Adipose tissue (tissue), 3 donors: Measurements from ENCODE around the gene IDI2. TPM values are rescaled to one million over a fixed set of nuclear protein-coding genes. Genes with fewer than 3 reads are reported as not detected.
"Not testable (repeated sequence)": the region's sequence is repeated elsewhere in the genome, so short reads cannot be mapped to it uniquely, and the experiment has no call there.

Source experiments
- H3K27ac ChIP-seq: one replicate; pipeline ENCODE4 v1.5.1; 2013; ENCODE audit warnings: low read depth, low read length
- WGBS, 3 donors: extraction: QIAGEN DNeasy Blood & Tissue Kit; methylation state at CpG; one replicate each; pipeline ENCODE4 v1.1.7; 2013; 5-methylcytosine and 5-hydroxymethylcytosine counted together
- polyA plus RNA-seq, 3 donors: library from polyadenylated mRNA; stranded (reverse); fragments of 200-250 nt; gene quantifications; one replicate each; pipeline ENCODE4 v1.2.3, GENCODE V29; 2013
- donor health status: healthy with polysubstance abuse.
- donor health status: Bipolar disorder and iron deficiency.
- donor health status: healthy.

IDI2 gene
- polyA plus RNA-seq, 3 donors = 0.07 TPM; not detected in 2

DNA sequence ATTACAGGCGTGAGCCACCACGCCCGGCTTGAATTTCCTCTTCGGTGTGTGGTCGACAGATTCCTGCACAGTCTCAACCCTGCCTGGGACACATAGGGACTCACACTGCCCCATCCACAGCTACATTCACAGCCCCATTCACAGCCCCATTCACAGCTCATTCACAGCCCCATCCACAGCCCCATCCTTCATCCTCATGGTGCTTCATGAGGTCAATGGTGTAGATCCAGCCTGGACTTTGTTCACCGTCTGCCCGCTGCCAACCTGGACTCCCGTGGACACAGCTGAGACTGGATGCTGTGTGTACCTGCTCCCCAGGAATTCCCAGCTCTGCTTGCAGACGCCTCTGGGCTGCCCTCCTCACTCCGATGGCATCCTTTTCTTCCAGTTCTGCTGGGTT is 5.2 kb downstream of the IDI2 start:
- WGBS, 3 donors = 91 to 93% (median 92%) methylated on average over 10 of the region's 10 CpGs
- H3K27ac ChIP-seq = no peak overlapping the region

DNA sequence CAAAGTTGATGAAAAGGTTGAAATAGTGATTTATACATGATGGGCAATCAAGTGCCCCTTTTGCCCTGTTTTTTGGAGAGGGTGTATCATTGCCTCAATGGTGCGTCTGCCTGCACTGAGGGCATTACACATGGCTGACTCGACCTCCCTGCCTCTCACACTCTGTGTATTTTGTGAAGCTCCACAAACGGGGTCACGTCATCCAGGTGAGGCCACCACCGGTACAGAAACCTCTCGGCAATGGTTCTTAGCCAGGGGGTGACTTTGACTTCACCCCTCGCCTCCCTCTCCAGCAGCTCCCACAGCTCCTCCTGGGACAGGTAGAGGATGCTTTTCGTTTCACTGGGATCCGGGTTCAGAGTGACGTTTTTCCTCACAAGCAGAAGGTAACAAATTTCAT is 6.3 kb downstream of the IDI2 start:
- H3K27ac ChIP-seq = no peak overlapping the region
- 88 to 94% (median 92%) methylated on average over 10 of the region's 10 CpGs for WGBS, 3 donors

DNA sequence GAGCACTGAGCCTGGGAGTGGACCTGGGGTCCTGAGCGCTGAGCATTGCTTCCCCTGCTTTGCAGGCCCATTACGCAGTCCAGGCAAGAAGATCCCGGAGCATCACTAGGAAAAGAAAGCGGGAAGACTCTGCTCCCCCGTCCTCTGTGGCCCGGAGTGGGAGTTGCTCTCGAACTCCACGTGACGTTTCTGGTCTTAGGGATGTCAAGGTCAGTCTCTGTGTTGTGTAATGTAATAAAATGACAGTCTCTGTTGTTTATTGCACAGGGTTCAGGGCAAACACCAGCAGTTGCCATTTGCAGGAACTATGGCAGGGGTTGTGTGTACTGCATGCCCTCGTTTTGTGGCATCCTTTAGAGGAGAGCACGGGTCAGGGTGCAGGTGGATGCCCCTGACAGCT is 10.0 kb downstream of the IDI2 start:
- no peak overlapping the region for H3K27ac ChIP-seq
- 92 to 95% (median 93%) methylated on average over 11 of the region's 11 CpGs for WGBS, 3 donors

DNA sequence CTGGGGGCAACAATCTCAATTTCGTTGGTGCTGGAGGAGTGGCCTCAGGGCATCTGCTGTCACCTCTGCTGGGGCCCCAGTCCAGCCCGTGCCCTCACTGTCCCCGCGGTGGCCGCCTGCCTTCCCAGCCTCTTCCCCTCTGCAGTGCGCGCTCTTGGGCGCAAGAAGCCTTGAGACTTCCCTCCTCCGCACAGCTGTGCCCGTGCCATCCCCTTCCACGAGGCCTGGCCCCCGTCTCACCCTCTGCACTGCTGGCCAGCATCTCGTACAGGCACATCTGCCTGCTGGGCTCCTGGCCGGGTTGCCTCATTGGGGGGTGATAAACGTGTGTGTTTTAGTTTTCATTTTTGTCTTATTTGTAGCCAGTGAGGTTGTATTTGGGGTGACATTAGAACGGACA is 14.0 kb downstream of the IDI2 start:
- WGBS, 3 donors = 94 to 97% (median 96%) methylated on average over 16 of the region's 16 CpGs
- no peak overlapping the region for H3K27ac ChIP-seq

DNA sequence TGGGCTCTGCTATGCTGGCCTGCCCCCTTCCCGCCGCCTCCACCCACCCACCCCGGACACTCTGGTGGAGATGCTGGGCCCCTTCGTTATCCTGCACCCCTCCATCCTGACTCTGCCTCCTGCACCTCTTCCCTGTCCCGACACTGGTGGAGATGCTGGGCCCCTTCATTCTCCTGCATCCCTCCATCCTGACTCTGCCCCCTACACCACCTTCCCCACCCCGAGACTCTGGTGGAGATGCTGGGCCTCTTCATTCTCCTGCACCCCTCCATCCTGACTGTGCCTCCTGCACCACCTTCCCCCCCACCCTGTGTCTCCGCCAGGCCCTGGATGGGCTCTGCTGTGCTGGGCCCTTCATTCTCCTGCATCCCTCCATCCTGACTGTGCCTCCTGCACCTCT is 15.0 kb downstream of the IDI2 start:
- WGBS, 3 donors = 87 to 98% (median 91%) methylated on average over 6 to 7 of the region's 7 CpGs

DNA sequence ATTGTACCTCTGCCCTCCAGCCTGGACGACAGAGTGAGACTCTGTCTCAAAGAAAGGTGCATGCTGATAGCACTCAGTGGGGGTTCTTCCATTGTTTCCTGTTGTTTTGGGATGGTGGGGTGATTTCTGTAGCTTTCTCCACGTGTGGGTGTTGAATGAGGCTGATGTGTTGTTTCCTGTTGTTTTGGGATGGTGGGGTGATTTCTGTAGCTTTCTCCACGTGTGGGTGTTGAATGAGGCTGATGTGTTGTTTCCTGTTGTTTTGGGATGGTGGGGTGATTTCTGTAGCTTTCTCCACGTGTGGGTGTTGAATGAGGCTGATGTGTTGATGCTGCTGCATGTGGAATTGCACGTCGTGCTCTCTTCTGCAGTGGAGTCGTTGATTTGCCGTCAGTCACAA is 15.7 kb downstream of the IDI2 start:
- WGBS, 3 donors = 69 to 77% (median 70%) methylated on average over 7 to 8 of the region's 8 CpGs
- not testable (repeated sequence) for H3K27ac ChIP-seq

More for the DNA sequence above, 15.0 kb downstream of the IDI2 start:
- no peak overlapping the region for H3K27ac ChIP-seq

DNA sequence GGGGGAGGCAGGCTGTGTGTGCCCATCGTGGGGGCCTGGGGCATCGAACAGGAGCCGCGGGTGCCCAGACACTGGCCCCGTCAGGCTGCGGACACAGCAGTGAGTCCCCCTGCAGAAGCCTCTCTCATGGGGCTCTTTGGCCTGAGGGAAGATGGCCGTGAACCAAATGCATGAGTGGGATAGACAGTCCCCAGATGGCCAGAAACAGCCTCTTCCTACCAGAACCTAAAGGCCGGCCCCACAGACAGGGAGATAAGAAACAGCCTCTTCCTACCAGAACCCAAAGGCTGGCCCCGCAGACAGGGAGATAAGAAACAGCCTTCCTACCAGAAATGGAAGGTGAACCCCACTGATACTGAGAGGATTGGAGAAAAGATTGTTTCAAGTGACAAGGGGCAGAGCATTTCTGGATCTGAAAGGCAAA is 16.6 kb downstream of the IDI2 start:
- WGBS, 3 donors = 94 to 96% (median 94%) methylated on average over 9 of the region's 9 CpGs
- no peak overlapping the region for H3K27ac ChIP-seq

DNA sequence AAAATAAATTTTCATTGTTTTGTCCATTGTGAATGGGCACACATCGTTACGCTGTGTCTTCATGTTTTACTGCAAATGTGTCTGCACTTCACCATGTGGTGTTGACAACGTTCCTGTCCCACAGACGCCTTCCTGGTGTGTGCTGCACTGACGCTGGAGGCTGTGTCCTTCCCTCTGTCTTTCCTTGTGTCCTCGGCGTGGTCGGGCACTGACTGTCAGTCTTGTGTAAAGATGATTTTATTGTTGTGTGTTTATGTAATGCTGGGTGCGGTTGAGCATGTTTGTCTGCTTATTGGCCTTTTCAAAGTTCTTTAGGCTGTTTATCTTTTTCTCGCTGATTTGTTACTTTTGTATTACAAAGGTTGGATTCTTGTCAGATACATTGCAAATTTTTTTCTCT is 18.1 kb downstream of the IDI2 start:
- WGBS, 3 donors = 89 to 95% (median 91%) methylated on average over 10 of the region's 10 CpGs
- H3K27ac ChIP-seq = no peak overlapping the region

DNA sequence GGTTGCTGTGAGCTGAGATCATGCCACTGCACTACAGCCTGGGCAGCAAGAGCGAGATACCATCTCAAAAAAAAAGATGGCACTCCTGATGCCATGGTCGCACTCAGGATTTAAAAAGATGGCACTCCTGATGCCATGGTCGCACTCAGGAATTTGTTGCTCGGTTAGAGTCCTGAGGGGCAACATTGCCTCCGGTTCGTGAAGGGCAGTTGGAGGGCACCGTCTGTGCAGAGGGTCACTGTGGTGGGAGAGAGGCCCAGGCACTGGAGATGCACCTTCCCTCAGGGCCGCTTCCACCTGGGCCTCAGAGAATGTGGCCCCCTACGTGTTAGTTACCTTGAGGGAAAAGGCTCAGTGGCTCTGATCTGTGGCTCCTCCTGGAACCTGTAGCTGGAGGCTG is 19.1 kb downstream of the IDI2 start:
- H3K27ac ChIP-seq = no peak overlapping the region
- WGBS, 3 donors = 95 to 98% (median 96%) methylated on average over 9 of the region's 9 CpGs

DNA sequence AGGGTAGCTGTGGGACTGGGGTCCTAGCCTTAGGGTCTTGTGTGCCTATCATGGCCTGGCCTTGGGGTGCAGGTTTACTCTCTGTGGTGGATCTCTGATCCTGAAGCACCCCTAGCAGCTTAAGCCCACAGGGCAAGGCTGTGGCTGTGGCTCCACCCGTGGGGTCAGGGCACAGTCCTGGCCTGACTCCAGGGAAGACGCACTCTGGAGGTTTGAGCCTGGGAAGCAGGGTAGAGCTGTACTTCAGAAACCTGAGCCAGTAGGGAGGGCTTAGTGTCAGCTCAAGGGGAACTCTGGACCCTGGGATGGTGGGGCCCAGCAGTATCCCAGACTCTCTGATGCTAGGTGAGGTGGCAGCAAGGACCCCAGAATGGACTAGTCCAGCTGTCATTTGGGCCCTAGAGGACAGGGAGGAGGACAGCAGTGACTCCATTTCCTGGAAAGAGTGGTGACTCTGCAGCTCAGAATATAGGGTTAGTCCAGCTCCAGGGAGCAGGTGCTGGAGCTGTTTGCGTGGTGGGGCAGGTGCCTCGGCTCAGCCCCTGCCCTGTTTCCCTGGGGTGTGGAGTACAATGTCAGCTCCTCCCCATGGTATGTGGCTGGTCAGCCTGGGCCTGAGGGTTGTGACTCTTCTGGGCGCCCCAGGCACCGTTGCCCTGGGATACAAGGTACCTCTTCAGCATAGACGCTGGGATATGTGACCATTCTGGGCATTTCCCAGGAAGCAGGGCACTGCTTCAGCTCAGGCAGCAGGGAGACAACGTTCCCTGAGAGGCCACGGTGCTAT is 21.6 kb downstream of the IDI2 start:
- 96 to 99% (median 97%) methylated on average over 9 of the region's 9 CpGs for WGBS, 3 donors
- no peak overlapping the region for H3K27ac ChIP-seq

DNA sequence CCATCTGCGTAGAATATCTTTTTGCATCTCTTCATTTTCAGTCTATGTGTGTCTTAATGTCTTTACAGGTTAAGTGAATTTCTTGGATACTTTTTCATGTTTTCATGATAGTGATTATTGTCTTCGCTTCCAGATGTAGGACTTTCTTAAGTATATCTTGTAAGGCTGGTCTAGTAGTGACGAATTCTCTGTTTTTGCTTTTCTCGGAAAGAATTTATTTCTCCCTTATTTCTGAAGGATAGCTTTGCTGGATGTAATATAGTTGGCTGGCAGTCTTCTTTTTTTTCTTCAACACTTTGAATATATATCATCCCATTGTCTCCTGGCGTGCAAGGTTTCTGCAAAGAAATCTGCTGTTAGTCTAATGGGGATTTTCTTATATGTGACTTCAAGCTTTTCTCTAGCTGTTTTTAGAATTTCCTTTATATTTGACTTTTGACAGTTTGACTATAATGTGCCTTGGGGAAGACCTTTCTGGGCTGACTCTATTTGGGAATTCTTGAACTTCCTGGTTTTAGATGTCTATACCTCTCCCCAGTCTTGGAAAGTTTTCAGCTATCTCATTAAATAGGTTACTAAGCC is 23.1 kb downstream of the IDI2 start:
- no peak overlapping the region for H3K27ac ChIP-seq
- WGBS, 3 donors = 98% methylated on average over 5 of the region's 5 CpGs

DNA sequence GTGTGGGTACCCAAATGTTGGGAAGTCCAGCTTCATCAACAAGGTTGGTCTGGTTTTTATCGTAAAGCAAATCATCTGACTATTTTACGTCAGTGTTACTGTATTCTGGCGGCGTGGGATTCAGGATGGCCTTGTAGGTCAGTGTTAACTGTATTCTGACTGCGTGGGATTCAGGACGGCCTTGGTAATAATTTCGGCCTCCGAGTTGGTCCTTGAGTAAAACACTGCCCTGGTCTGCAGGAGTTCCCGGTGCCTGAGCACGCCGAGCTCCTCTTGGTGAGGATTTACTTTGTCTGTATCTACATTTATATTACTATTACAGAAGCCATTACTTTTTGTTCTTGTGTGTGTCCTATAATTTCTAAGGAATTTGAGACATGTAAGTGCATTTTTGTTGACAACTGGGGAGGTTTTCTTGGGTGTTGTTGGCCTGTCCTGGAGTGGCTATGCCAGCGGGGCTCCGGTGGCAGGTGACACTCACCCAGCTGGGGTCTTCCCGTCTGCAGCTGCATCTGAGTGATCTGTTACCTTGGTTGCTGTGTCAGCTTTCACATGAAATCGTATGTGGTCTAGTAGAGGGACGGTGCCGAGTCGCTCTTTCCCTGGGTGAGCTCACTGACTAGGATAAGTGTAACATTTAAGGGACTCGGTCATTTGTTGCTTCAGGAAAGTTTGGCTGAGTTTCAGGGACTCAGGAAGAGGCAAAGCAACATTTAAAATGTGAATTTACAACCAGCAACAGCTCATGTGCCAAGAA is 28.2 kb downstream of the IDI2 start:
- 83 to 91% (median 88%) methylated on average over 19 of the region's 19 CpGs for WGBS, 3 donors

DNA sequence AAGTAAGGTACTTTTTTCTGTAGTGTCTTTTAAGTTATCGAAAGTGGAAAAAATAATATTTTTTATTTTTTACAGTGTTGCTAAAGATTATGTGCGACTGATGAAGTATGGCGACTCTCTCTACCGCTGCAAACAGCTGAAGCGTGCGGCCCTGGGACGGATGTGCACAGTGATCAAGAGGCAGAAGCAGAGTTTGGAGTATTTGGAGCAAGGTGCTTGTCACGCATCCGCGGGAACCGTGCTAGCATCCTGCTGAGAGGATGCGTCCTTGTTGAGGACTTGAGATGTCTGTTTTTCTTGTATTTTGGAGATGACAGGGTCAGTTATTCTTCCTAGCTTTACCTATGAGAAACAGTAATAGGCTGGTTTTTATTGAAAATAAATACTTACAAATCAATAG is 29.6 kb downstream of the IDI2 start:
- 97% methylated on average over 12 of the region's 12 CpGs for WGBS, 3 donors
- H3K27ac ChIP-seq = no peak overlapping the region

More for the DNA sequence above, 28.2 kb downstream of the IDI2 start:
- no peak overlapping the region for H3K27ac ChIP-seq

DNA sequence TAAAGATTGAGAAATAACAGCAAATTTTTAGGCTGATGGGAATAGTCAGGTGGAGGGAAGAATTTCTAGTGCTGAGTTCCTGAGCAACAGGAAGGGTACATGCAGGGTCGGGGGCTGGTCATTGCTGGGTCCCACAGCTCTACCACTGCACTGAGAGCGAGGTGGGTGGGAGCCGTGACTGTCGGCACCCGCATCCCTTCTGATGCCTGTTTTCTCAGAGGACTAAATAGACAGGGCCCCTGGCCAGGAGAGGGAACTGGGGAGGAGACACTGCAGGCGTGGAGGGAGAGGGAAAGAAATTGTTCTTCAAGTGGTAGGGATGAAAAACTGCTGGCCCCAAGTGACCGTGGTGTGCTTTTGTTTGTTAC is 30.1 kb downstream of the IDI2 start:
- no peak overlapping the region for H3K27ac ChIP-seq
- 90 to 91% (median 90%) methylated on average over 7 of the region's 7 CpGs for WGBS, 3 donors

DNA sequence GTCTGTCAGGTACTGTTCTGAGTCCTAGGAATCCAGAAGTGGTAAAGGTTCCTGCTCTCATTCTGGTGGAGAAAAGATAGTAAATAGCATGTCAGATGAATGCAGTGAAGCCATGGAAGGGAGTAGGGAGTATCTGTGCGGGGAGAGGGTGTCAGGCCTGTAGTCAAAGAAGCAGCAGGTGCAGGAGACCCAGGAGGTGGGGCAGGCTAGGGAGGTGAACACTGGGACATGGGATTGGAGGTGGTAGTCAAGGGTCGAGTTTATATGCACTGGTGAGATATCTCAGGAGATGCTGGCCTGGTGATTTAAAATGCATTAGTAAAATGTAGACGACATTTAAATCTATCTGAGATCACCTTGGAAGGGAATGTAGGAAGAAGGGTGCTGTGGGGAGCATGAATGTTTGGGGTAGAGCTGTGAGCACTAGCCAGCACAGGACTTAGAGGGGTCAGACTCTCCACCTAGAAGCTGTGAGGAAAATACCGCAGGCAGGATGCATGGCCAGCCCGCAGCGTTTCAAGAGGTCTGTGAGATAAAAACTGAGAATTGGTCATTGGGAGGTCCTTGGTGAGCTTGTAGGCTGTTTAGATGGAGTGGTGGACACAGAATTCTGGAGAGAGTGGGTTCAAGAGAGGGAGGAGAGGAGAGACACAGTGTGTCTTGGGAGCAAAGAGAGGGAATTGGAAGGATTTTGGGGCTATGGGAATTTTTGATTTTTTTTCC is 30.7 kb downstream of the IDI2 start:
- 92 to 97% (median 93%) methylated on average over 6 of the region's 6 CpGs for WGBS, 3 donors
- no peak overlapping the region for H3K27ac ChIP-seq

DNA sequence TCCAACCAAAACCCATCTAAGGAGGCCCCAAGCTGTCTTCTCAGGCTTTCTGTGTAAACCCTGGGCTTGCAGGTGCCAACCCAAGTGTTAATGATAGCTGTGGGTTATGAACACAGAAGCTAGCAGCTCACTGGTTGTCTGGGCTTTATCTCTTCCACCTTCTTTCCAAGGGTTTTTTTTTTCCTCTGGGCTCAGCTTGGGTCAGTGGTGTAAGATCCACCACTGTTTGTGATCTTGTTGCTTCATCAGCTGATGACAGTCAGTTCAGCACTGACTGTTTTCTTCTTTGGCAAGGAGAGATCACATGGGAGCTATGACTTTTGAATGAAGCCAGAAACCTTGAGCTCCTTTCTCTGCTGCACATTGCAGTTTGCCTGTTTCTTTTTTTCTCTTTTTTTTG is 32.8 kb downstream of the IDI2 start:
- no peak overlapping the region for H3K27ac ChIP-seq

DNA sequence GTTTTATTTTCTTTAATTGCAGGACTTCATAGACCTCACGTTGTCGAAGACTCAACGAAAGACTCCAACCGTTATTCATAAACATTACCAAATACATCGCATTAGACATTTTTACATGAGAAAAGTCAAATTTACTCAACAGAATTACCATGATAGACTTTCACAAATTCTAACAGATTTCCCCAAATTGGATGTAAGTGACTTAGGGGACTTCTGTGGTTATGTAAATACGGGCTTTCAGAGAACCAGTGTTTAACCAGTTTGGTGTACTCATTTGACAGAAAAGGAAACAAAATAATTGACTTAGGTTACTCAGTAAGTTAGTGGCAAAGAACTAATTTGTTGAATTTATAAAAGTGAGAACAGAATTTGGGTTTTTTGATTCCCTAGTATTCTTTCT is 33.2 kb downstream of the IDI2 start:
- no peak overlapping the region for H3K27ac ChIP-seq

DNA sequence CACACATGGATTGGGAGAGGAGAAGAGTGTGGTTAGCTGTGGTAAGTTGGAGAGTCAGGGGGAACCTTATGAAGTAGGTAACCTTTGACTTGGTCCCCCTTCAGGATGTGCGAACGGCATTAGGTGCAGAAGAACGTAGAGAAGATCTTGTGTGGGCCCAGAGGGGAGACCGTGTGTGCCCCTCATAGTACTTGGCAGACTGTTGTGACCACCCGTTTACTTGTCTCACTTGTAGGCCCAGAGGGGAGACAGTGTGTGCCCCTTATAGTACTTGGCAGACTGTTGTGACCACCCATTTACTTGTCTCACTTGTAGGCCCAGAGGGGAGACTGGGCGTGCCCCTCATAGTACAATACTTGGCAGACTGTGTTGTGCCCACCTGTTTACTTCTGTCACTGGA is 34.9 kb downstream of the IDI2 start:
- H3K27ac ChIP-seq = no peak overlapping the region
- WGBS, 3 donors = 87 to 95% (median 94%) methylated on average over 6 of the region's 6 CpGs

More for the DNA sequence above, 33.2 kb downstream of the IDI2 start:
- 93 to 98% (median 94%) methylated on average over 6 of the region's 6 CpGs for WGBS, 3 donors
